B cell (primary cell): Measurements from ENCODE around the gene ZNF620. TPM values are rescaled to one million over a fixed set of nuclear protein-coding genes. Genes with fewer than 3 reads are reported as not detected.
"Not testable (repeated sequence)": the region's sequence is repeated elsewhere in the genome, so short reads cannot be mapped to it uniquely, and the experiment has no call there.

Experiments
- ATAC-seq: fragments of 200-7000 bp; cut with Tn5 transposase; one replicate; pipeline ENCODE4 v1.10.0; 2021; ENCODE audit warnings: low read depth, mild to moderate bottlenecking, moderate number of reproducible peaks, moderate library complexity
- CTCF ChIA-PET: fragments of 350-600 bp; sonication (Branson Sonifier 250); formaldehyde crosslinking; loops from one replicate; lab custom pipeline; 2021; ENCODE audit warnings: antibody characterized with exemption, inconsistent platforms; lab: Charles Lee
- POLR2A ChIA-PET: fragments of 350-600 bp; sonication (Branson Sonifier 250); formaldehyde crosslinking; loops from one replicate; lab custom pipeline; 2021; ENCODE audit warnings: antibody characterized with exemption; lab: Charles Lee
- DNase-seq: peaks from one replicate; pipeline ENCODE4 v3.0.0; 2013
- H2AFZ ChIP-seq: 2 replicates; pipeline ENCODE4 v1.6.1; 2012; ENCODE audit warnings: mild to moderate bottlenecking, low read depth, low read length; ENCODE audit not compliant: insufficient read depth, poor library complexity, severe bottlenecking
- H3K27ac ChIP-seq, 2 donors: 1 replicate in 1 of 2; 2 replicates in 1 of 2; pipeline ENCODE4 v1.5.1; 2012 to 2013; ENCODE audit warnings: low read length in 2 of 2, mild to moderate bottlenecking in 2 of 2, moderate library complexity in 1 of 2
- H3K27me3 ChIP-seq, 4 experiments: fragments of 200-600 bp in 1 of 4; sonication (generic) in 1 of 4; replicated peaks in 1 of 4; 1 replicate in 2 of 4; 2 replicates in 2 of 4; pipeline versions ENCODE4 v1.6.1 to v1.7.0; 2013 to 2016; ENCODE audit warnings: low read length in 3 of 4, mild to moderate bottlenecking in 2 of 4, mixed read lengths in 1 of 4, moderate library complexity in 1 of 4; ENCODE audit not compliant: insufficient read depth in 4 of 4, control insufficient read depth in 3 of 4; ENCODE audit errors: control extremely low read depth in 1 of 4
- H3K36me3 ChIP-seq, 2 experiments: replicated peaks in 1 of 2; 1 replicate in 1 of 2; 2 replicates in 1 of 2; pipeline versions ENCODE4 v1.6.1 to v1.7.1; 2013; ENCODE audit warnings: low read length in 1 of 2; ENCODE audit not compliant: insufficient read depth in 2 of 2, control insufficient read depth in 1 of 2; ENCODE audit errors: control extremely low read depth in 1 of 2, extremely low read depth in 1 of 2
- H3K4me1 ChIP-seq, 2 donors: fragments of 200-600 bp in 1 of 2; sonication (generic) in 1 of 2; 1 replicate in 1 of 2; 2 replicates in 1 of 2; pipeline versions ENCODE4 v1.5.1 to v1.6.1; 2013 to 2017; ENCODE audit warnings: low read length in 2 of 2; ENCODE audit not compliant: control insufficient read depth in 2 of 2, insufficient read depth in 2 of 2
- H3K4me2 ChIP-seq: replicated peaks from 2 replicates; pipeline ENCODE3; 2012; ENCODE audit warnings: mild to moderate bottlenecking, low read depth, low read length; ENCODE audit not compliant: poor library complexity, severe bottlenecking
- H3K4me3 ChIP-seq, 5 experiments: fragments of 200-600 bp in 1 of 5; sonication (generic) in 1 of 5; 1 replicate in 3 of 5; 2 replicates in 2 of 5; pipeline versions ENCODE4 v1.5.1 to v1.7.0; 2011 to 2016; ENCODE audit warnings: low read length in 4 of 5, mild to moderate bottlenecking in 4 of 5, low read depth in 2 of 5, control low read depth in 1 of 5, moderate library complexity in 1 of 5; ENCODE audit not compliant: insufficient read depth in 1 of 5; ENCODE audit errors: control extremely low read depth in 1 of 5, extremely low read depth in 1 of 5
- H3K79me2 ChIP-seq: fragments of 200-600 bp; sonication (generic); one replicate; pipeline ENCODE4 v1.6.0; 2016; ENCODE audit warnings: low read length; ENCODE audit not compliant: control insufficient read depth, insufficient read depth
- H3K9ac ChIP-seq: fragments of 200-600 bp; sonication (generic); 2 replicates; pipeline ENCODE4 v1.6.1; 2017; ENCODE audit warnings: mild to moderate bottlenecking, low read length, moderate library complexity
- H3K9me3 ChIP-seq, 3 donors: one replicate each; pipeline versions ENCODE4 v1.6.1 to v1.7.1; 2013; ENCODE audit warnings: low read length in 2 of 3; ENCODE audit not compliant: control insufficient read depth in 2 of 3, insufficient read depth in 1 of 3; ENCODE audit errors: control extremely low read depth in 1 of 3
- H4K20me1 ChIP-seq: 2 replicates; pipeline ENCODE4 v1.6.0; 2012; ENCODE audit warnings: mild to moderate bottlenecking, low read length; ENCODE audit not compliant: insufficient read depth, control insufficient read depth, poor library complexity, severe bottlenecking
- H3K27ac Mint-ChIP-seq: one replicate; pipeline ENCODE4 v1.8.0; 2021; ENCODE audit warnings: mixed read lengths
- H3K27me3 Mint-ChIP-seq: one replicate; pipeline ENCODE4 v1.8.0; 2021; ENCODE audit warnings: mixed read lengths
- H3K4me1 Mint-ChIP-seq: one replicate; pipeline ENCODE4 v1.8.0; 2021; ENCODE audit warnings: mixed read lengths
- H3K4me3 Mint-ChIP-seq: one replicate; pipeline ENCODE4 v1.8.0; 2021; ENCODE audit warnings: mixed read lengths
- H3K9me3 Mint-ChIP-seq: one replicate; pipeline ENCODE4 v1.8.0; 2022; ENCODE audit warnings: mixed read lengths; ENCODE audit not compliant: insufficient read depth
- EZH2 ChIP-seq: IDR thresholded peaks from 2 replicates; pipeline ENCODE4 v1.6.1; 2012; ENCODE audit warnings: borderline replicate concordance, low read depth, mild to moderate bottlenecking, moderate library complexity, low read length; ENCODE audit not compliant: insufficient read depth, poor library complexity, severe bottlenecking
- WGBS: methylation state at CpG from one replicate; pipeline ENCODE4 v1.1.5; 2013; ENCODE audit warnings: missing lambda C conversion rate; ENCODE audit not compliant: insufficient coverage; 5-methylcytosine and 5-hydroxymethylcytosine counted together
- intact Hi-C: fragments of 100-400 bp; cut with micrococcal nuclease; formaldehyde crosslinking; loops from one replicate; pipeline ENCODE4 v1.10.0; 2022
- polyA plus RNA-seq: library from polyadenylated mRNA; depleted of rRNA; stranded (reverse); fragments of >200 nt; gene quantifications from 2 replicates; pipeline ENCODE4 v1.2.3, GENCODE V29; 2012
- total RNA-seq, 2 donors: library from RNA; stranded (reverse); fragments of 120-200 nt in 1 of 2; gene quantifications; 1 replicate in 1 of 2; 2 replicates in 1 of 2; pipeline versions ENCODE4 v1.2.3 to v1.2.4, GENCODE V29; 2013 to 2022
- TF ChIP-seq, protein P1 (sequence below): fragments of 200-600 bp; IDR thresholded peaks from one replicate; pipeline ENCODE4 v1.8.0; 2022; ENCODE audit warnings: antibody characterized with exemption, mild to moderate bottlenecking

ZNF620 gene
- total and polyA plus RNA-seq, 2 donors (not counting 1 experiment from before 2014, with no cell fraction given): 1.2 to 6.6 TPM

DNA sequence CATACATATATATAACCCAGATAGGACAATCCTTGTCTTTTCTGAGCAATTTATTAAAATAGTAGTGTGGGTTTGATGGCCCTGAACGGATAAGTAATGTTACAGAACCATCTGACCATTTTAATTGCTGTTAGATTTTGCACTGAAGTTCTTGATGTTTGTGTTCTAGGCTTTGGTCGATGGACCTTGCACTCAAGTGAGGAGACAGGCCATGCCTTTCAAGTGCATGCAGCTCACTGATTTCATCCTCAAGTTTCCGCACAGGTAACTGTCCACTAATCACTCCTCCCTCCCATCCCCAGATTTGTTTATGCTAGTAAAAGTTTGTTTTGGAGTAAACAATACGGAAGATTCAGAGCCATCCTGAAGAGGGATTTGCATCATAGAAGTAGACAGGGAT is 47.4 kb upstream of the ZNF620 start:
- Histone ChIP-seq H3K4me2 (peak overlapping the region; percentile 88), H3K36me3 (peaks cover 7 to 49% of the 10 kb centered on the region in 2 experiments), H3K9me3 (peaks cover 0 to 5% (median 0%) of the 10 kb centered on the region in 3 donors), H3K79me2 (peaks cover 29% of the 10 kb centered on the region), H3K4me1 (peaks cover 23 to 27% of the 10 kb centered on the region in 2 donors), H4K20me1 (peaks cover 32% of the 10 kb centered on the region), H2AFZ (no peak overlapping the region), H3K27ac (peak overlapping the region in 1 of 2 donors; percentile 88), H3K4me3 (peak overlapping the region in 2 of 5 experiments; percentile 69 to 91), H3K9ac (peak overlapping the region; percentile 69), H3K27me3 (no peaks in the 10 kb centered on the region)
- CTCF ChIA-PET: no interaction called here
- peaks cover 33% of the 10 kb centered on the region for H3K4me1 Mint-ChIP-seq
- intact Hi-C loops: loop anchor here (10.0 kb wide), 1 partner anchor 736 kb away; the partner anchor contains the start of gene CTNNB1
- no peak for TF ChIP-seq EZH2
- TF ChIP-seq, protein P1, sequence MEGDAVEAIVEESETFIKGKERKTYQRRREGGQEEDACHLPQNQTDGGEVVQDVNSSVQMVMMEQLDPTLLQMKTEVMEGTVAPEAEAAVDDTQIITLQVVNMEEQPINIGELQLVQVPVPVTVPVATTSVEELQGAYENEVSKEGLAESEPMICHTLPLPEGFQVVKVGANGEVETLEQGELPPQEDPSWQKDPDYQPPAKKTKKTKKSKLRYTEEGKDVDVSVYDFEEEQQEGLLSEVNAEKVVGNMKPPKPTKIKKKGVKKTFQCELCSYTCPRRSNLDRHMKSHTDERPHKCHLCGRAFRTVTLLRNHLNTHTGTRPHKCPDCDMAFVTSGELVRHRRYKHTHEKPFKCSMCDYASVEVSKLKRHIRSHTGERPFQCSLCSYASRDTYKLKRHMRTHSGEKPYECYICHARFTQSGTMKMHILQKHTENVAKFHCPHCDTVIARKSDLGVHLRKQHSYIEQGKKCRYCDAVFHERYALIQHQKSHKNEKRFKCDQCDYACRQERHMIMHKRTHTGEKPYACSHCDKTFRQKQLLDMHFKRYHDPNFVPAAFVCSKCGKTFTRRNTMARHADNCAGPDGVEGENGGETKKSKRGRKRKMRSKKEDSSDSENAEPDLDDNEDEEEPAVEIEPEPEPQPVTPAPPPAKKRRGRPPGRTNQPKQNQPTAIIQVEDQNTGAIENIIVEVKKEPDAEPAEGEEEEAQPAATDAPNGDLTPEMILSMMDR: no peak
- no peaks in the 10 kb centered on the region for H3K9me3 Mint-ChIP-seq
- POLR2A ChIA-PET: interaction anchor here (0.7 kb wide), 1 partner anchor 8 kb away, joined by 3 read pairs; no protein-coding TSS in a partner anchor
- peak overlapping the region; percentile 50 for H3K27ac Mint-ChIP-seq
- ATAC-seq (no peak), DNase-seq (no peak)
- H3K27me3 Mint-ChIP-seq: no peaks in the 10 kb centered on the region
- 83% methylated on average over 1 of the region's 4 CpGs for WGBS
- H3K4me3 Mint-ChIP-seq: peak overlapping the region; percentile 94

DNA sequence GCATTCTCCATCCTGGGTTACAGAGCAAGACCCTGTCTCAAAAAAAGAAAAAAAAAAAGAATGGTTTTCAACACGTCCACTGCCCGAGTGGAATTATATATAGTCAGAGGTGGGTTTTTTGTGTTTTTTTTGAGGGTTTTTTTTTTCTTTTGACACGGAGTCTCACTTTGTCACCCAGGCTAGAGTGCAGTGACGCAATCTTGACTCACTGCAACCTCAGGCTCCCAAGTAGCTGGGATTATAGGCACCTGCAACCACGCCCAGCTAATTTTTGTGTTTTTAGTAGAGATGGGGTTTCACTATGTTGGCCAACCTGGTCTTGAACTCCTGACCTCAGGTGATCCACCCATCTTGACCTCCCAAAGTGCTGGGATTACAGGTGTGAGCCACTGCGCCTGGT is 45.4 kb upstream of the ZNF620 start:
- H2AFZ ChIP-seq, H3K4me3 ChIP-seq, H3K27me3 ChIP-seq, CTCF ChIA-PET, H3K4me2 ChIP-seq, ATAC-seq, H3K9me3 Mint-ChIP-seq, H3K9ac ChIP-seq, intact Hi-C loops, H3K9me3 ChIP-seq, H3K27me3 Mint-ChIP-seq, H3K4me3 Mint-ChIP-seq, DNase-seq: not testable (repeated sequence)
- H3K79me2 ChIP-seq: peaks cover 29% of the 10 kb centered on the region
- 90% methylated on average over 2 of the region's 6 CpGs for WGBS
- H3K4me1 Mint-ChIP-seq: peaks cover 23% of the 10 kb centered on the region
- POLR2A ChIA-PET: interaction anchor here (0.7 kb wide), 1 partner anchor 78 kb away, joined by 7 read pairs; no protein-coding TSS in a partner anchor
- H3K27ac ChIP-seq: peak overlapping the region in 1 of 2 donors; percentile 38
- H3K36me3 ChIP-seq: peaks cover 19 to 69% of the 10 kb centered on the region in 2 experiments
- peaks cover 18 to 23% of the 10 kb centered on the region in 2 donors for H3K4me1 ChIP-seq
- peaks cover 32% of the 10 kb centered on the region for H4K20me1 ChIP-seq
- H3K27ac Mint-ChIP-seq: peak overlapping the region; percentile 26
